ELR (cell line): ENCODE data around the gene CTRB2.

Source experiments
- DNase-seq: peaks from one replicate; pipeline ENCODE4 v3.0.0-alpha.2; 2015; ENCODE audit warnings: low read depth

CTRB2 gene

GRCh38 chr16:75175074-75175473 is 31.9 kb downstream of the CTRB2 start:
- no peak for DNase-seq

- DNase-seq, result no peak
Observed at GRCh38 chr16:75172578-75172977, 34.4 kb downstream of the CTRB2 start.

GRCh38 chr16:75169899-75170405 is 37.0 kb downstream of the CTRB2 start:
- no peak for DNase-seq

GRCh38 chr16:75160386-75160785 is 46.6 kb downstream of the CTRB2 start:
- no peak for DNase-seq
